HG03108 (cell line): Measurements from ENCODE around the gene EPHB6.

Source experiments
- ATAC-seq: cut with Tn5 transposase; IDR thresholded peaks from one replicate; pipeline ENCODE4 v1.9.1; 2021; ENCODE audit warnings: moderate library complexity; ENCODE audit not compliant: unreplicated experiment

EPHB6 gene

GRCh38 chr7:142876236-142876960 is 21.5 kb downstream of the EPHB6 start:
- no peak for ATAC-seq

GRCh38 chr7:142876991-142877910 is 22.4 kb downstream of the EPHB6 start:
- no peak for ATAC-seq

- ATAC-seq = no peak
Observed at GRCh38 chr7:142878315-142878714, 23.4 kb downstream of the EPHB6 start.

GRCh38 chr7:142879060-142879459 is 24.2 kb downstream of the EPHB6 start:
- ATAC-seq = no peak

GRCh38 chr7:142880876-142881505 is 26.1 kb downstream of the EPHB6 start:
- ATAC-seq = peak; percentile 67

GRCh38 chr7:142881586-142882337 is 26.9 kb downstream of the EPHB6 start:
- ATAC-seq = no peak

GRCh38 chr7:142882338-142882678 is 27.4 kb downstream of the EPHB6 start:
- no peak for ATAC-seq

GRCh38 chr7:142883145-142883544 is 28.3 kb downstream of the EPHB6 start:
- no peak for ATAC-seq

GRCh38 chr7:142883571-142884285 is 28.9 kb downstream of the EPHB6 start:
- ATAC-seq = no peak

- no peak for ATAC-seq
Observed at GRCh38 chr7:142884286-142884640, 29.4 kb downstream of the EPHB6 start.

GRCh38 chr7:142885311-142886230 is 30.7 kb downstream of the EPHB6 start, which contains the start of gene TRPV6:
Gene TRPV6 (minus strand): TSS chr7:142885745.
- no peak for ATAC-seq

- no peak for ATAC-seq
Observed at GRCh38 chr7:142886866-142887265, 32.0 kb downstream of the EPHB6 start.

GRCh38 chr7:142887282-142888015 is 32.6 kb downstream of the EPHB6 start:
- ATAC-seq = no peak

- no peak for ATAC-seq
Observed at GRCh38 chr7:142889816-142890215, 34.9 kb downstream of the EPHB6 start.

- ATAC-seq = no peak
Observed at GRCh38 chr7:142890874-142891485, 36.1 kb downstream of the EPHB6 start.

- no peak for ATAC-seq
Observed at GRCh38 chr7:142891490-142892082, 36.7 kb downstream of the EPHB6 start.

GRCh38 chr7:142892951-142893350 is 38.1 kb downstream of the EPHB6 start:
- no peak for ATAC-seq
